Ovary (tissue), 9 donors: ENCODE results near the gene KLHL4. TPM values are rescaled to one million over a fixed set of nuclear protein-coding genes. Genes with fewer than 3 reads are reported as not detected.
"Not testable (repeated sequence)": the region's sequence is repeated elsewhere in the genome, so short reads cannot be mapped to it uniquely, and the experiment has no call there.

Source experiments
- DNase-seq, 5 donors: peaks; one replicate each; pipeline ENCODE4 v3.0.0-alpha.2; 2019 to 2020
- H3K27ac ChIP-seq, 2 donors: fragments of 200-600 bp; one replicate each; pipeline versions ENCODE4 v1.5.1 to v1.8.0; 2019 to 2022
- H3K27me3 ChIP-seq: fragments of 200-600 bp; one replicate; pipeline ENCODE4 v1.8.0; 2022
- H3K36me3 ChIP-seq: fragments of 200-600 bp; sonication (generic); one replicate; pipeline ENCODE4 v1.5.1; 2019
- H3K4me1 ChIP-seq: one replicate; pipeline ENCODE4 v1.8.1; 2013; ENCODE audit warnings: mild to moderate bottlenecking, moderate library complexity; ENCODE audit not compliant: insufficient read depth
- H3K4me3 ChIP-seq: fragments of 200-600 bp; sonication (generic); one replicate; pipeline ENCODE4 v1.5.1; 2017
- H3K9me3 ChIP-seq, 2 donors: fragments of 200-600 bp in 1 of 2; sonication (generic) in 1 of 2; one replicate each; pipeline versions ENCODE4 v1.5.1 to v1.8.1; 2013 to 2019; ENCODE audit warnings: mild to moderate bottlenecking in 1 of 2, moderate library complexity in 1 of 2
- EP300 ChIP-seq: sonication (generic); formaldehyde crosslinking; IDR thresholded peaks from one replicate; pipeline ENCODE4 v1.6.1; 2017; ENCODE audit warnings: antibody characterized with exemption
- POLR2A ChIP-seq: fragments of 450-650 bp; IDR thresholded peaks from one replicate; pipeline ENCODE4 v1.6.1; 2017; ENCODE audit warnings: antibody characterized with exemption, mild to moderate bottlenecking, moderate library complexity
- WGBS, 3 donors: extraction: QIAGEN DNeasy Blood & Tissue Kit in 1 of 3; methylation state at CpG; one replicate each; pipeline versions ENCODE4 v1.1.5 to v1.1.7; 2013 to 2017; 5-methylcytosine and 5-hydroxymethylcytosine counted together
- intact Hi-C, 4 donors: fragments of 100-400 bp; cut with DNase I; formaldehyde crosslinking; loops; one replicate each; pipeline versions ENCODE4 v1.11.0 to v1.15.1; 2022 to 2023
- polyA plus RNA-seq, 2 donors: library from polyadenylated mRNA; stranded (reverse); fragments of 200-250 nt in 1 of 2; fragments of 350-450 nt in 1 of 2; fragmentation: Illumina TruSeq in 1 of 2; extraction: RNeasy Lipid Tissue Mini Kit (QIAGEN cat#74804) in 1 of 2; gene quantifications; one replicate each; pipeline ENCODE4 v1.2.3, GENCODE V29; 2013 to 2014
- total RNA-seq, 7 donors: library from RNA; depleted of rRNA in 2 of 7; stranded (reverse); fragments of >200 nt in 2 of 7; fragmentation: NEBNext Ultra II Directional in 3 of 7; extraction: Animal tissue kit (Norgen Biotek cat#: 25700) in 3 of 7; gene quantifications; one replicate each; pipeline versions ENCODE4 v1.1.0 to v1.2.4, GENCODE V29; 2016 to 2023
- TF ChIP-seq, protein P1 (sequence below), 3 donors: fragments of 450-650 bp in 2 of 3; fragments of 200-600 bp in 1 of 3; IDR thresholded peaks; one replicate each; pipeline versions ENCODE4 v1.5.1 to v1.8.0; 2016 to 2022; ENCODE audit warnings: antibody characterized with exemption in 3 of 3, mild to moderate bottlenecking in 1 of 3
- donor health status: DM: no; HTN: no; CAD: no; lungs with moderate emphysema.
- donor health status: DM: no; HTN: no; CAD: no.
- donor health status: Bipolar disorder and iron deficiency.
- donor health status: DM: yes; HTN: yes; CAD: no.
- donor health status: DM: no; HTN: no; CAD: no.
- donor health status: DM: yes; HTN: yes; CAD: no.

KLHL4 gene
- total and polyA plus RNA-seq, 9 donors, result 3.9 to 38.9 (median 12.9) TPM

- intact Hi-C loops, result no loop called here
- no peak for DNase-seq
- WGBS, 3 donors, result 59 to 67% (median 61%) methylated on average over 3 of the region's 3 CpGs
Measured at GRCh38 chrX:87626996-87627395, 109.4 kb downstream of the KLHL4 start.

DNA sequence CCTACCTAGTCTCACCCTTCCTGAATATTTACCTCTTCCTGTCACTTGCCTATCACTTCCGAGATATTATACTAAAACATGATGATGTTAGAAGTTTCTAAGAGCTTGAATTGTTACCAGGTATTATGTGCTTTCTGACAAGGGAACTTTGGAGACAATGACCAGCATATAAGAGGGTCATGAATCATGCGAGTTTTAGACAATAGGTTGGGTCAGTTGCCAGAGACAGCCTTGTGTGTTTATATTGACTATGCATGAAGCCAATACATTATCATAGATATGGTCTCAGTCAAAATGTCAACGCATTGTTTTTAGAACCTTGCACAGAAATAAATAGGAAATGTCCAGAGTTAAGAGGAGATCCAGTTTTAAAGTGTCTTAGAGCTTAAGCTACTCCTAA lies 116.8 kb downstream of the KLHL4 start:
- DNase-seq, result no peak
- no peak for TF ChIP-seq EP300
- TF ChIP-seq, protein P1, sequence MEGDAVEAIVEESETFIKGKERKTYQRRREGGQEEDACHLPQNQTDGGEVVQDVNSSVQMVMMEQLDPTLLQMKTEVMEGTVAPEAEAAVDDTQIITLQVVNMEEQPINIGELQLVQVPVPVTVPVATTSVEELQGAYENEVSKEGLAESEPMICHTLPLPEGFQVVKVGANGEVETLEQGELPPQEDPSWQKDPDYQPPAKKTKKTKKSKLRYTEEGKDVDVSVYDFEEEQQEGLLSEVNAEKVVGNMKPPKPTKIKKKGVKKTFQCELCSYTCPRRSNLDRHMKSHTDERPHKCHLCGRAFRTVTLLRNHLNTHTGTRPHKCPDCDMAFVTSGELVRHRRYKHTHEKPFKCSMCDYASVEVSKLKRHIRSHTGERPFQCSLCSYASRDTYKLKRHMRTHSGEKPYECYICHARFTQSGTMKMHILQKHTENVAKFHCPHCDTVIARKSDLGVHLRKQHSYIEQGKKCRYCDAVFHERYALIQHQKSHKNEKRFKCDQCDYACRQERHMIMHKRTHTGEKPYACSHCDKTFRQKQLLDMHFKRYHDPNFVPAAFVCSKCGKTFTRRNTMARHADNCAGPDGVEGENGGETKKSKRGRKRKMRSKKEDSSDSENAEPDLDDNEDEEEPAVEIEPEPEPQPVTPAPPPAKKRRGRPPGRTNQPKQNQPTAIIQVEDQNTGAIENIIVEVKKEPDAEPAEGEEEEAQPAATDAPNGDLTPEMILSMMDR (IDR thresholded peaks at IDR 0.05), result no peak
- TF ChIP-seq POLR2A, result no peak
- peaks cover 2% of the 10 kb centered on the region for H3K27me3 ChIP-seq
- H3K4me3 ChIP-seq, result no peak overlapping the region
- no peaks in the 10 kb centered on the region for H3K36me3 ChIP-seq
- intact Hi-C loops, result no loop called here
- no peaks in the 10 kb centered on the region for H3K9me3 ChIP-seq
- H3K4me1 ChIP-seq, result no peaks in the 10 kb centered on the region
- H3K27ac ChIP-seq, result no peak overlapping the region
- WGBS, 3 donors, result 64 to 76% (median 66%) methylated on average over 3 of the region's 3 CpGs

More at GRCh38 chrX:87626996-87627395, 109.4 kb downstream of the KLHL4 start:
- H3K27me3 ChIP-seq, result no peaks in the 10 kb centered on the region
- TF ChIP-seq, protein P1 (IDR thresholded peaks at IDR 0.05), result no peak
- TF ChIP-seq POLR2A (no peak), EP300 (no peak)
- H3K9me3 ChIP-seq, result no peaks in the 10 kb centered on the region
- no peaks in the 10 kb centered on the region for H3K4me1 ChIP-seq
- H3K27ac ChIP-seq, result no peak overlapping the region
- H3K4me3 ChIP-seq, result no peak overlapping the region
- no peaks in the 10 kb centered on the region for H3K36me3 ChIP-seq

DNA sequence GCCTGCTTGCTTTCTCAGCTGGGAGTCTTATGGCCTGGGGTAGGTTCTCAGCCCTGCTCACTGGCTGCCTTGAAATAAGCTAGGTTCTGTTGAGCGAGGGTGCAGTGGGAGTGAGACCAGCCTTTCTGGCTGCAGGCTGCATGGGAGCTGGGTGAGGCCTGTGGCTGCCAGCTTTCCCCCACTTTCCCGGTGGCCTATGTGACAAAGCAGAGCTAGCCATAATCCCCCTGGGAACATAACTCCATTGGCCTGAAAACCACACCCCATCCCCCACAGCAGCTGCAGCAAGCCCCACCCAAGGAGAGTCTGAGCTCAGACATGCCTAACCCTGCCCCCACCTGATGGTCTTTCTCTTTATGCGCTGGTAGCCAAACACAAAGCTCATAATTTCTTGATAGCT lies 118.9 kb downstream of the KLHL4 start:
- no peak overlapping the region for H3K27ac ChIP-seq
- intact Hi-C loops, result no loop called here
- no peaks in the 10 kb centered on the region for H3K9me3 ChIP-seq
- TF ChIP-seq EP300, result no peak
- TF ChIP-seq, protein P1 (IDR thresholded peaks at IDR 0.05), result no peak
- H3K4me3 ChIP-seq, result no peak overlapping the region
- no peaks in the 10 kb centered on the region for H3K4me1 ChIP-seq
- H3K27me3 ChIP-seq, result peaks cover 2% of the 10 kb centered on the region
- no peaks in the 10 kb centered on the region for H3K36me3 ChIP-seq
- 74 to 85% (median 78%) methylated on average over 3 of the region's 3 CpGs for WGBS, 3 donors
- no peak for DNase-seq

DNA sequence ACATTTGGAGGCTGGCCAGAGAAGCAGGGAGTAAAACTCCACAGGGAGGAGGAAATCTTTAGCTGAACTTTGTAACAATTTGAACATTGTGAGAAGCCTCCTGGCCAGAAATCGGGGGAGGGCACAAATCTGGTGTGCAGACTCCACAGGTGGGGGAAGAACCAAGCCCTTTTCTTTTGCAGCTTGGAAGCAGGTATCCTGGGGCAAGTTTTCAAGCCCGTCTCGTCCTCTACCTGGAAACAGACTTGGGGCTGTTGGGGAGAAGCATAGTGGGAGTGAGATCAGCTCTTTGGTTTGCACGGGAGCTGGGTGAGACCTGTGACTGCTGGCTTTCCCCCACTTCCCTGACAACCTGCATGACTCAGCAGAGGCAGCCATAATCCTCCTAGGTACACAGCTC lies 123.8 kb downstream of the KLHL4 start:
- H3K4me3 ChIP-seq, H3K36me3 ChIP-seq, H3K4me1 ChIP-seq, intact Hi-C loops, H3K27me3 ChIP-seq, H3K27ac ChIP-seq, DNase-seq, H3K9me3 ChIP-seq: not testable (repeated sequence)
- 78 to 84% (median 83%) methylated on average over 4 of the region's 4 CpGs for WGBS, 3 donors

DNA sequence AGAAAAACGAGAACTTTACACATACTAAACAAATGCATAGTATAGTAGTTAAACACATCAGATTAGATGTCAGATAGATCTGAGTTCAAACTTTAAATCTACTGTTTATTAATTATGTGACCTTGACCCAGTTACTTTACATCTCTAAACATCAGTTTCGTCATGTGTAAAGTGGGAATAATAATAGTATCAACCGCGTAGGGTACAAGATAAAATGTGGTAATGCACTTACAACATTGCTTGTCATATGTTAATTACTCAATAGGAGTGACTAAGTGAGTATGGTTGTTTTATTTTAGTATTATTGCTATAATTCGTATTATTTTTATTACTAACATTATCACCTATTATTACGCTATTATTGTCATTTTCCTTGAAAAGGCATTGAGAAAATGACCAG lies 144.2 kb downstream of the KLHL4 start:
- Histone ChIP-seq H3K4me3 (no peak overlapping the region), H3K27ac (no peak overlapping the region), H3K27me3 (no peaks in the 10 kb centered on the region), H3K9me3 (no peaks in the 10 kb centered on the region), H3K36me3 (no peaks in the 10 kb centered on the region), H3K4me1 (no peaks in the 10 kb centered on the region)
- no peak for DNase-seq
- intact Hi-C loops, result loop anchor here (10.0 kb wide), 2 partner anchors 317 to 327 kb away; no protein-coding TSS in a partner anchor
- 69 to 73% (median 70%) methylated on average over 6 of the region's 6 CpGs for WGBS, 3 donors
- TF ChIP-seq POLR2A (no peak), EP300 (no peak)

DNA sequence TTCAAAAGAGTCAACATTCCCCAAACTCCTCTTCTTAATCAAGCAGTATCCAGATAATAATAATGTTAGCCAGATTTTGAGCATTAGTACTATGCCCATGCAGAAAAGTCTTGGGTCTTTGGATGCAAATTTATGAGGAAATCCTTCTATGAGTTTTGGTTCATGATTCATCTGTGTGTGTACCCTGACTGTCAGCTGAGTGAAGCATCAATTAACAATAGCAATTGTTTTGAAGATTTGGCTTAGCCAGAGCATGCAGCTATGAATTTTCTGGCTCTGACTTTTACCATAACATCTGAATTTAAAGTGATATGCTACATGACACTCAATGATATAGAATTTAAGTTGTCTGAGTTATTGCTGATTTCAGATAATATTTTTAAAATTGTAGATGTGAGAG lies 145.8 kb downstream of the KLHL4 start:
- H3K27me3 ChIP-seq, result no peaks in the 10 kb centered on the region
- H3K4me1 ChIP-seq, result no peaks in the 10 kb centered on the region
- no peak overlapping the region for H3K4me3 ChIP-seq
- H3K27ac ChIP-seq, result no peak overlapping the region
- intact Hi-C loops, result loop anchor here (10.0 kb wide), 2 partner anchors 319 to 329 kb away; no protein-coding TSS in a partner anchor
- H3K36me3 ChIP-seq, result no peaks in the 10 kb centered on the region
- no peaks in the 10 kb centered on the region for H3K9me3 ChIP-seq
- TF ChIP-seq, protein P1 (IDR thresholded peaks at IDR 0.05), result no peak
- no peak for TF ChIP-seq POLR2A
- TF ChIP-seq EP300, result no peak
- no peak for DNase-seq
